ENCODE measurements around the gene ZSCAN1. TPM values are rescaled to one million over a fixed set of nuclear protein-coding genes. Genes with fewer than 3 reads are reported as not detected.

ZSCAN1 gene
- total RNA-seq (2014; rRNA removed; shearing (Covaris generic)) = not detected in 2 replicates
- not detected in 2 replicates for total RNA-seq (2022)
- Bru-seq, nascent RNA = not detected
- BruChase-seq, experiment 1, labeled RNA remaining after a 6-hour chase = not detected
- BruChase-seq, experiment 2, labeled RNA remaining after a 2-hour chase = not detected
- long read RNA-seq = 0 reads

- Histone ChIP-seq H3K79me2 (ENCODE audit: insufficient read depth, low read depth, low read length) (no peaks in the 10 kb centered on the region), H3K4me2 (ENCODE audit: low read length) (no peak within 1 kb of the TSS), H3K4me3 (ENCODE audit: low read depth, low read length, poor library complexity, severe bottlenecking) (no peak within 1 kb of the TSS), H3K27ac (ENCODE audit: low read depth, low read length, poor library complexity, severe bottlenecking) (no peak within 1 kb of the TSS), H2AFZ (ENCODE audit: low read length) (no peak within 1 kb of the TSS), H3K9me3 (ENCODE audit: low read length) (no peaks in the 10 kb centered on the region), H3K4me1 (ENCODE audit: insufficient read depth, low read length, poor library complexity, severe bottlenecking) (no peaks in the 10 kb centered on the region), H3K9me2 (ENCODE audit: insufficient read depth, low read length) (no peaks in the 10 kb centered on the region), H4K20me1 (ENCODE audit: insufficient read depth, low read length) (no peaks in the 10 kb centered on the region), H3K36me3 (ENCODE audit: insufficient read depth, low read length) (no peaks in the 10 kb centered on the region)
- intact Hi-C loops (cut with micrococcal nuclease; ENCODE audit: unreplicated experiment) = no loop called here
- no TSS peak for BruUV-seq (replicated peaks)
- TF ChIP-seq EZH2phosphoT487 (IDR thresholded peaks at IDR 0.05; ENCODE audit: borderline replicate concordance, low read depth, low read length) = no peak
- TF ChIP-seq, protein P1, sequence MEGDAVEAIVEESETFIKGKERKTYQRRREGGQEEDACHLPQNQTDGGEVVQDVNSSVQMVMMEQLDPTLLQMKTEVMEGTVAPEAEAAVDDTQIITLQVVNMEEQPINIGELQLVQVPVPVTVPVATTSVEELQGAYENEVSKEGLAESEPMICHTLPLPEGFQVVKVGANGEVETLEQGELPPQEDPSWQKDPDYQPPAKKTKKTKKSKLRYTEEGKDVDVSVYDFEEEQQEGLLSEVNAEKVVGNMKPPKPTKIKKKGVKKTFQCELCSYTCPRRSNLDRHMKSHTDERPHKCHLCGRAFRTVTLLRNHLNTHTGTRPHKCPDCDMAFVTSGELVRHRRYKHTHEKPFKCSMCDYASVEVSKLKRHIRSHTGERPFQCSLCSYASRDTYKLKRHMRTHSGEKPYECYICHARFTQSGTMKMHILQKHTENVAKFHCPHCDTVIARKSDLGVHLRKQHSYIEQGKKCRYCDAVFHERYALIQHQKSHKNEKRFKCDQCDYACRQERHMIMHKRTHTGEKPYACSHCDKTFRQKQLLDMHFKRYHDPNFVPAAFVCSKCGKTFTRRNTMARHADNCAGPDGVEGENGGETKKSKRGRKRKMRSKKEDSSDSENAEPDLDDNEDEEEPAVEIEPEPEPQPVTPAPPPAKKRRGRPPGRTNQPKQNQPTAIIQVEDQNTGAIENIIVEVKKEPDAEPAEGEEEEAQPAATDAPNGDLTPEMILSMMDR (conservative IDR thresholded peaks at IDR 0.05; ENCODE audit: low read length) = no peak
- DNase-seq (ENCODE audit: low spot score) = no peak
- ChIA-PET CTCF (ENCODE audit: unreplicated experiment) (no interaction called here), POLR2A (no interaction called here)
Measured at GRCh38 chr19:58033741-58034476, at the start of gene ZSCAN1. Gene ZSCAN1 (plus strand): TSS chr19:58034025. CDS start chr19:58037837, 3,812 bp downstream.

- 0 out of 2 replicates have a peak, but pooled peaks cover 6% of the 10 kb centered on the region for H3K9me3 ChIP-seq (ENCODE audit: low read length)
- TF ChIP-seq EZH2phosphoT487 (IDR thresholded peaks at IDR 0.05; ENCODE audit: borderline replicate concordance, low read depth, low read length) = no peak
- TF ChIP-seq, protein P1 (conservative IDR thresholded peaks at IDR 0.05; ENCODE audit: low read length) = no peak
Measured at GRCh38 chr19:57992841-57993240, 41.0 kb upstream of the ZSCAN1 start.

DNA sequence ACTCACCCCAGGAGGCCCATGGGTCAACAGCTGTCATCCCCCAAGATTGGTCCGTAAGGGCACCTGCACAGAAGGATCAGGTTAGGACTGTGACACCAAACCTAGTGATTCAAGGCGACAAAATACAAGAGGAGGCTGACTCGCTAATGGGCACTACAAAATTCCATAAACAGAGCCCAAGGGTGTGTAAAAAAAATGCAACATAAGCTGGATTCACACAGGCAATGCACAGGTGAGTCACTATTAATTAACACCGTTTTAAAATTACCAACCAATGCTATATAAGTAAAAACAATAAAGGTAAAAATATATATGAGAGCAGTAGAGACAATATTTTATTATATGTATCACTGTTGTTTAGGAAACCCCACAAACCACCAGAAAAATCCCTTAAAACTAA lies 33.1 kb upstream of the ZSCAN1 start:
- BruUV-seq (replicated peaks) = no TSS peak
- H3K79me2 ChIP-seq (ENCODE audit: insufficient read depth, low read depth, low read length) = no peaks in the 10 kb centered on the region
- TF ChIP-seq, protein P1 (conservative IDR thresholded peaks at IDR 0.05; ENCODE audit: low read length) = no peak
- TF ChIP-seq EZH2phosphoT487 (IDR thresholded peaks at IDR 0.05; ENCODE audit: borderline replicate concordance, low read depth, low read length) = no peak
- H2AFZ ChIP-seq (ENCODE audit: low read length) = no peak overlapping the region
- no peak for DNase-seq (ENCODE audit: low spot score)
- no peak overlapping the region for H3K27ac ChIP-seq (ENCODE audit: low read depth, low read length, poor library complexity, severe bottlenecking)
- peaks cover 9% of the 10 kb centered on the region; the same call in 1 of the 2 replicates for H3K36me3 ChIP-seq (ENCODE audit: insufficient read depth, low read length)
- peaks cover 10% of the 10 kb centered on the region for H3K4me1 ChIP-seq (ENCODE audit: insufficient read depth, low read length, poor library complexity, severe bottlenecking)
- H4K20me1 ChIP-seq (ENCODE audit: insufficient read depth, low read length) = no peaks in the 10 kb centered on the region
- intact Hi-C loops (cut with micrococcal nuclease; ENCODE audit: unreplicated experiment) = no loop called here
- POLR2A ChIA-PET = no interaction called here
- H3K4me2 ChIP-seq (ENCODE audit: low read length) = no peak overlapping the region
- no peak overlapping the region for H3K4me3 ChIP-seq (ENCODE audit: low read depth, low read length, poor library complexity, severe bottlenecking)
- H3K9me2 ChIP-seq (ENCODE audit: insufficient read depth, low read length) = no peaks in the 10 kb centered on the region
- CTCF ChIA-PET (ENCODE audit: unreplicated experiment) = no interaction called here
- peaks cover 27% of the 10 kb centered on the region; the same call in 1 of the 2 replicates for H3K9me3 ChIP-seq (ENCODE audit: low read length)

More at GRCh38 chr19:57992841-57993240, 41.0 kb upstream of the ZSCAN1 start:
- no peaks in the 10 kb centered on the region for H3K9me2 ChIP-seq (ENCODE audit: insufficient read depth, low read length)
- no peak overlapping the region for H3K4me3 ChIP-seq (ENCODE audit: low read depth, low read length, poor library complexity, severe bottlenecking)
- no peaks in the 10 kb centered on the region for H3K36me3 ChIP-seq (ENCODE audit: insufficient read depth, low read length)
- ChIA-PET POLR2A (no interaction called here), CTCF (ENCODE audit: unreplicated experiment) (no interaction called here)
- no peaks in the 10 kb centered on the region for H3K79me2 ChIP-seq (ENCODE audit: insufficient read depth, low read depth, low read length)
- no peaks in the 10 kb centered on the region for H3K4me1 ChIP-seq (ENCODE audit: insufficient read depth, low read length, poor library complexity, severe bottlenecking)
- no peak for DNase-seq (ENCODE audit: low spot score)
- BruUV-seq (replicated peaks) = no TSS peak
- no peaks in the 10 kb centered on the region for H4K20me1 ChIP-seq (ENCODE audit: insufficient read depth, low read length)
- H3K4me2 ChIP-seq (ENCODE audit: low read length) = no peak overlapping the region
- no peak overlapping the region for H2AFZ ChIP-seq (ENCODE audit: low read length)
- H3K27ac ChIP-seq (ENCODE audit: low read depth, low read length, poor library complexity, severe bottlenecking) = no peak overlapping the region
- intact Hi-C loops (cut with micrococcal nuclease; ENCODE audit: unreplicated experiment) = no loop called here

All from OCI-LY7 (cell line).